Stimulated activated CD4-positive, alpha-beta T cell treated with anti-CD3 and anti-CD28 coated beads, Interleukin-12 subunit alpha, Interleukin-12 subunit beta, amount 100 ng/mL, for 24 hours (primary cell): ENCODE data around the gene PDE6B.
"Not testable (repeated sequence)": the region's sequence is repeated elsewhere in the genome, so short reads cannot be mapped to it uniquely, and the experiment has no call there.

Experiments
- DNase-seq, 2 experiments: peaks; one replicate each; pipeline ENCODE4 v3.0.0-alpha.2; 2020; ENCODE audit warnings: low read depth in 2 of 2

PDE6B gene

GRCh38 chr4:624705-625590 lies at the start of gene PDE6B:
Gene PDE6B, plus strand, starts transcription at chr4:625573. Its CDS starts 54 bp downstream, at chr4:625627.
- DNase-seq: no peak

GRCh38 chr4:576245-576821 lies 49.0 kb upstream of the PDE6B start, which contains the start of gene TMEM271:
Gene TMEM271, minus strand, starts transcription at chr4:576295. Its CDS starts 233 bp downstream, at chr4:576062.
- DNase-seq: no peak

- no peak for DNase-seq
Measured at GRCh38 chr4:576991-577498, 48.3 kb upstream of the PDE6B start.

- DNase-seq: peak in 1 of 2 experiments; percentile 22
Measured at GRCh38 chr4:577499-578450, 47.6 kb upstream of the PDE6B start.

GRCh38 chr4:578451-579443 lies 46.6 kb upstream of the PDE6B start:
- no peak for DNase-seq

- DNase-seq: no peak
Measured at GRCh38 chr4:579543-580175, 45.7 kb upstream of the PDE6B start.

- no peak for DNase-seq
Measured at GRCh38 chr4:581181-581580, 44.2 kb upstream of the PDE6B start.

- DNase-seq: no peak
Measured at GRCh38 chr4:581753-582361, 43.5 kb upstream of the PDE6B start.

- no peak for DNase-seq
Measured at GRCh38 chr4:583820-584219, 41.6 kb upstream of the PDE6B start.

GRCh38 chr4:587671-588350 lies 37.6 kb upstream of the PDE6B start:
- no peak for DNase-seq

GRCh38 chr4:588351-588849 lies 37.0 kb upstream of the PDE6B start:
- DNase-seq: no peak

GRCh38 chr4:589219-589963 lies 36.0 kb upstream of the PDE6B start:
- DNase-seq: no peak

GRCh38 chr4:590313-590841 lies 35.0 kb upstream of the PDE6B start:
- DNase-seq: no peak

GRCh38 chr4:592178-592577 lies 33.2 kb upstream of the PDE6B start:
- DNase-seq: not testable (repeated sequence)

GRCh38 chr4:592825-593520 lies 32.4 kb upstream of the PDE6B start:
- DNase-seq: no peak

GRCh38 chr4:598925-599324 lies 26.4 kb upstream of the PDE6B start:
- DNase-seq: no peak

GRCh38 chr4:600166-600565 lies 25.2 kb upstream of the PDE6B start:
- no peak for DNase-seq
